Right ventricle myocardium inferior (tissue), 1 donor: ENCODE data around the gene SLC16A9. TPM values are rescaled to one million over a fixed set of nuclear protein-coding genes. Genes with fewer than 3 reads are reported as not detected.
"Not testable (repeated sequence)": the region's sequence is repeated elsewhere in the genome, so short reads cannot be mapped to it uniquely, and the experiment has no call there.

ENCODE experiments used
- ATAC-seq: fragments of 200-7000 bp; cut with Tn5 transposase; one replicate; pipeline ENCODE4 v1.9.1; 2020; ENCODE audit warnings: mild to moderate bottlenecking, moderate library complexity
- DNase-seq: peaks from one replicate; pipeline ENCODE4 v3.0.0; 2021; ENCODE audit errors: missing footprints
- intact Hi-C: fragments of 100-400 bp; cut with DNase I; formaldehyde crosslinking; loops from one replicate; pipeline ENCODE4 v1.11.0; 2022
- total RNA-seq: library from RNA; stranded (reverse); fragmentation: NEBNext Ultra II Directional; extraction: Animal tissue kit (Norgen Biotek cat#: 25700); gene quantifications from one replicate; pipeline ENCODE4 v1.2.1, GENCODE V29; 2021
- donor health status: DM: no; HTN: yes; CAD: no; lungs with severe emphysema.

SLC16A9 gene
- total RNA-seq, 1 donor from 2014 or later = 0.89 TPM

DNA sequence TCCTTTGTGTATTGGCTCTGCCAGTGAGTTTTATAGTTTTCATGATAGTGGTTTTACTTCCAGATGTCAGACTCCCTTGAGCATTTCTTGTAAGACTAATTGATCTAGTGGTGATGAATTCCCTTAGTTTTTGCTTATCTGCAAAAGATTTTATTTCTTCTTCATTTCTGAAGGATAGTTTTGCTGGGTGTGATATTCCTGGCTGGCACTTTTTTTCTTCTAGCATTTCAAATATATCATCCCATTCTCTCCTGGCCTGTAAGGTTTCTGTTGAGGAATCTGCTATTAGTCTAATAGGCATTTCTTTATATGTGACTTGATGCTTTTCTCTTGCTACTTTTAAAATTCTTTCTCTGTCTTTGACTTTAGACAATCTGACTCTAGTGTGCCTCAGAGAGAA, 64.8 kb downstream of the SLC16A9 start:
- DNase-seq (no peak), ATAC-seq (no peak)
- intact Hi-C loops = no loop called here

- DNase-seq, intact Hi-C loops, ATAC-seq: not testable (repeated sequence)
These were observed 68.0 kb downstream of the SLC16A9 start for GRCh38 chr10:59641688-59642087.

GRCh38 chr10:59635502-59636290, 74.0 kb downstream of the SLC16A9 start:
- intact Hi-C loops = no loop called here
- ATAC-seq = no peak

GRCh38 chr10:59634102-59634501, 75.5 kb downstream of the SLC16A9 start:
- no peak for ATAC-seq
- intact Hi-C loops = no loop called here

More at GRCh38 chr10:59635502-59636290, 74.0 kb downstream of the SLC16A9 start:
- DNase-seq = no peak

DNA sequence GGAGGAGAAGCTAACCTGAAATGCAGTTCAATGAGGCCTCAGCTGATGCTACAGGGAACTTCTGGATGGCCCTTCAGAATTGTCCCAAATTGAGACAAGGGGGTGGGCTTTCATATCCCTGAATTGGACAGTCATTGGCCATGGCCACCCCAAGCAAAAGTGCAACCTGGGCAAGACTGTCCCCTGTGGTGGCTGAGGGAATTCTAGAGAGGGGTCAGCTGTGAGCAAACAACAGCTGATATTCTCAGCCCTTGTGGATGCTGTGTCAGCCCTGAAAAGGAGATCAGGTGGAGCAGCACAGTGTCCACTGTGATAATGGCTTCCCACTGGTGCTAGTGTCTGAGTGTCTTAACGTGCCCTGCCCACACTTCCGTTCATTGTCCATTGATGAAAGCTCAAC, 76.6 kb downstream of the SLC16A9 start:
- intact Hi-C loops = no loop called here
- ATAC-seq (no peak), DNase-seq (no peak)

More at GRCh38 chr10:59634102-59634501, 75.5 kb downstream of the SLC16A9 start:
- DNase-seq = no peak

- intact Hi-C loops = no loop called here
- ATAC-seq (no peak), DNase-seq (no peak)
These were observed 77.5 kb downstream of the SLC16A9 start for GRCh38 chr10:59631882-59632807.

- DNase-seq (no peak), ATAC-seq (no peak)
- intact Hi-C loops = no loop called here
These were observed 78.4 kb downstream of the SLC16A9 start for GRCh38 chr10:59631237-59631636.

- intact Hi-C loops = loop anchor here (5.0 kb wide), 2 partner anchors 178 to 278 kb away; partner anchors contain the start of gene CCDC6
- no peak for ATAC-seq
- DNase-seq = no peak
These were observed 80.7 kb downstream of the SLC16A9 start for GRCh38 chr10:59628965-59629364.

DNA sequence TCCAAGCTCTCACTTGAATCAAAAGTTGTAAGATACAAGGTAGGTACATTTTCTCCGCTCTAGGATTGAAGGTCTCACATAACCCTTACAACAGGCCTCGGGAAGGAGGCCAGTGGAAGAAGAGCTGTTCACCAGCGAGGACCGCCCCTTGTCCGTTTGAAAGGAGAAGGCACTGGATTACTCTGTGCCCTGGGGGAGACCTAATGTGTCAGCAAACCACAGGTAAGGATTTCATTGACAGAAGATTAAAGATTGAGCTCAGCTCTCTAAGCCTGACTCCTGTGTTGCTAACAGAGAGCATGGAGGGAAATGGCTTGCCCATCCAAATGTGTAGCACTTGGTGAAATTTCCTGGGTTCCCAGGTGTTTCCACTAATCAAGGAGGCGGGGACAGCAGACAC, 81.2 kb downstream of the SLC16A9 start:
- intact Hi-C loops = loop anchor here (5.0 kb wide), 2 partner anchors 179 to 279 kb away; partner anchors contain the start of gene CCDC6
- no peak for ATAC-seq
- no peak for DNase-seq

DNA sequence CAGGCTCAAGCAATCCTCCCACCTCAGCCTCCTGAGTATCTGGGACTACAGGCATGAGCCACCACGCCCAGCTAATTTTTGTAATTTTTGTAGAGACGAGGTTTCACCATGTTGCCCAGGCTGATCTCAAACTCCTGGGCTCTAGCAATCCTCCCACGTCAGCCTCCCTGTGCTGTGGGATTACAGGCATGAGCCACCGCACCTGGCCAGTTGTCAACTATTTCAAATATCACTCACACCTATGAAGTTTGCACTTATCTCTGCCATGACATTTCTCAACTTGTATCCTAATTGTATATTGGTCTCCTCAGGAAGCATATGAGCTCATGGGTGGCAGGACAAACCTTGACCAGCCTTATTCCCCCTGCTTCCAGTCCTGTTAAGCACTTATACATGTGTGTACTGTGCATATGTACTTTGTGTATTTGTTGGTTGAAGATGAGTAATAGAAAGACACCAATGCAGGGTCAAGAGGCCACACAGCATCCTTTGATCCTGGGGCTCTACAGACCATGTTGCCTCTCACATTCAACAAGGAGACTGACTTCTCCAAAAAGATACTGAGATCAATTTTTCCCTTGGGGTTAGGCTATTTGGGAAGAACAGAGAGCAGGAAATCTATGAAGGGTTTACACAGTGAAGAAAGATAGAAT, 82.2 kb downstream of the SLC16A9 start:
- ATAC-seq = no peak
- intact Hi-C loops = loop anchor here (5.0 kb wide), 2 partner anchors 180 to 280 kb away; partner anchors contain the start of gene CCDC6

GRCh38 chr10:59626523-59626869, 83.2 kb downstream of the SLC16A9 start:
- intact Hi-C loops = loop anchor here (1.0 to 5.0 kb wide), 3 partner anchors 181 to 281 kb away; partner anchors contain the start of gene CCDC6
- ATAC-seq (no peak), DNase-seq (no peak)

More for the DNA sequence above, 82.2 kb downstream of the SLC16A9 start:
- no peak for DNase-seq

- DNase-seq (no peak), ATAC-seq (peak; percentile 70)
- intact Hi-C loops = loop anchor here (1.0 to 5.0 kb wide), 3 partner anchors 181 to 281 kb away; partner anchors contain the start of gene CCDC6
These were observed 83.7 kb downstream of the SLC16A9 start for GRCh38 chr10:59625721-59626522.

GRCh38 chr10:59624951-59625350, 84.7 kb downstream of the SLC16A9 start:
- ATAC-seq (no peak), DNase-seq (no peak)
- intact Hi-C loops = loop anchor here (5.0 kb wide), 5 partner anchors 182 to 673 kb away; partner anchors contain the start of gene CCDC6

DNA sequence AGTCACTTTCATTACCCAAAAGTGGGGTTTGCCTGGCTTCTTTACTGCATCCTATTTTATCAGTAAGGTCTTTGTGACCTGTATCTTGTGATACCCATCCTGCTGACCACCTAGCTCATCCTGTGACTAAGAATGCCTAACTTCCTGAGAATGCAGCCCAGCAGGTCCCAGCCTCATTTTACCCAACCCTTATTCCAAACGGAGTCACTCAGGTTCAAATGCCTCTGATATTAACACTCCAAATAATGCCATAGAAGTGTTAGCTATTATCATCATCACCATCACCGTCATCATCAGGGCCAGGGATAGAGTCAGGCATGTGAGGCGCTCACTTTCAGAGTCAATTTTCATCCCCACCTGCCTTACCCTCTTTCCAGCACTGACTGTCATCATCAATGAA, 85.5 kb downstream of the SLC16A9 start:
- intact Hi-C loops = loop anchor here (5.0 kb wide), 3 partner anchors 382 to 672 kb away; no protein-coding TSS in a partner anchor
- no peak for ATAC-seq
- DNase-seq = no peak

DNA sequence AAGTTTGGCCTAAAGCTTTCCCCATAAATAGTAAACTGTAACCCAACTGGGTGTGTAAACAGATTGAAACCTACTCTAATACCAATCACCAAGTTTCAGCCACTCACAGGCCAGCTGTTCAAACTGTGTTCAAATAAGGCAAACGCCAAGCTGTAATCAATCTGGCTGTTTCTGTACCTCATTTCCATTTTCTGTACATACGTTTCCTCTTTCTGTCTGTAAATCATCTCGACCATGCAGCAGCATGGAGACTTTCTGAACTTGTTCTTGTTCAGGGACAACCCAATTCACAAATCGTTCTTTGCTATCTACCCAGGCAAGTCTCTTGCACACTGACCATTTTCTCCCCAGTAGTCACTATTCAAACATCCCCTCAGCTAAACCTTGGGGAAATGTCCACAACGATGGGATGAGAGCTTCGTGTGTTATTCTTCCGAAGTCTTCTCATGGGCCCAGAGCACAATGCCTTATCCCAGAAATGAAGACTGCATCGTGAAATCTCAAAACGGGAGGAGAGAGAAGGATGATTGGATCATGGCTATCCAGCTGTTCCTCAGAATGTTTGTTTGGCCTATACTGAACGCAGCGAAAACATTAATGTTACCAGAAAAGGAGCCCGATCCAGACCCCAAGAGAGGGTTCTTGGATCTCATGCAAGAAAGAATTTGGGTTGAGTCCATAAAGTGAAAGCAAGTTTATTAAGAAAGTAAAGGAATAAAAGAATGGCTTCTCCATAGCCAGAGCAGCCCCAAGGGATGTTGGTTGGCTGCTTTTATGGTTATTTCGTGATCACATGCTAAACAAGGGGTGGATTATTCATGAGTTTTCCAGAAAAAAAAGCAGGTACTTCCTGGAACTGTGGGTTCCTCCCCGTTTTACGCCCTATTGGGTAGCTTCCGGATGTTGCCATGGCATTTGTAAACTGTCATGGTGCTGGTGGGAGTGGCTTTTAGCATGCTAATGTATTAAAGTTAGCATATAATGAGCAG, 86.2 kb downstream of the SLC16A9 start:
- DNase-seq = no peak
- intact Hi-C loops = loop anchor here (2.0 to 5.0 kb wide), 4 partner anchors 381 to 841 kb away; no protein-coding TSS in a partner anchor
- ATAC-seq = peak; percentile 75

- peak; percentile 69 for DNase-seq
- peak; percentile 41 for ATAC-seq
- intact Hi-C loops = loop anchor here (2.0 to 5.0 kb wide), 4 partner anchors 380 to 840 kb away; no protein-coding TSS in a partner anchor
These were observed 87.1 kb downstream of the SLC16A9 start for GRCh38 chr10:59622320-59623132.
